ENCODE data around the gene PLXNC1. TPM values are rescaled to one million over a fixed set of nuclear protein-coding genes. Genes with fewer than 3 reads are reported as not detected.

Gene PLXNC1
- total RNA-seq, 1 donor from 2014 or later: 28.0 TPM

GRCh38 chr12:94147387-94147990 lies 888 bp upstream of the PLXNC1 start:
- no peak for TF ChIP-seq CTCF (IDR thresholded peaks at IDR 0.05)
- Histone ChIP-seq H3K27ac (peak overlapping the region; percentile 46), H3K36me3 (no peaks in the 10 kb centered on the region), H3K27me3 (ENCODE audit: low read depth) (peaks cover 19% of the 10 kb centered on the region), H3K9me3 (no peaks in the 10 kb centered on the region), H3K4me1 (peaks cover 40% of the 10 kb centered on the region), H3K4me3 (peak overlapping the region; percentile 66)
- DNase-seq: no peak
- intact Hi-C loops (cut with DNase I): no loop called here
- ATAC-seq: no peak

DNA sequence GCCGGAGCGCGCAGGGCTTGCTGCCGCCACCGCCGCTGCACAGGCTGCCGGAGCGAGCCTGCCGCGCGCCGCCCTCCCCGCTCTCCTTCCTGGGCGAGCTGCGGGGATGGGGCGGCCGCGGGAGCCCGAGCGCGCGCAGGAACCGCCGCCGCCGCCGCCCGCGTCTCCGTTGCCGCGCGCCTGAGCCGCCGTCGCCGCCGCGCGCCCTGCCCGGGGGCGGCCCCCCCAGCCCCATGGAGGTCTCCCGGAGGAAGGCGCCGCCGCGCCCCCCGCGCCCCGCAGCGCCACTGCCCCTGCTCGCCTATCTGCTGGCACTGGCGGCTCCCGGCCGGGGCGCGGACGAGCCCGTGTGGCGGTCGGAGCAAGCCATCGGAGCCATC lies 352 bp downstream of the PLXNC1 start:
- H3K27ac ChIP-seq: peak overlapping the region; percentile 73
- H3K4me1 ChIP-seq: peaks cover 45% of the 10 kb centered on the region
- no peak for DNase-seq
- H3K27me3 ChIP-seq (ENCODE audit: low read depth): peaks cover 19% of the 10 kb centered on the region
- H3K4me3 ChIP-seq: peak overlapping the region; percentile 66
- no peaks in the 10 kb centered on the region for H3K36me3 ChIP-seq
- no peak for TF ChIP-seq CTCF (IDR thresholded peaks at IDR 0.05)
- no peaks in the 10 kb centered on the region for H3K9me3 ChIP-seq
- ATAC-seq: no peak
- intact Hi-C loops (cut with DNase I): no loop called here

- peak; percentile 55 to 65 for ATAC-seq
- Histone ChIP-seq H3K9me3 (no peaks in the 10 kb centered on the region), H3K4me3 (peak overlapping the region; percentile 66), H3K27me3 (ENCODE audit: low read depth) (peaks cover 19% of the 10 kb centered on the region), H3K27ac (peak overlapping the region; percentile 73), H3K4me1 (peaks cover 45% of the 10 kb centered on the region), H3K36me3 (no peaks in the 10 kb centered on the region)
- intact Hi-C loops (cut with DNase I): no loop called here
- peak; percentile 41 for TF ChIP-seq CTCF (IDR thresholded peaks at IDR 0.05)
- peak; percentile 71 for DNase-seq
Measured at GRCh38 chr12:94149119-94149780, 873 bp downstream of the PLXNC1 start.

DNA sequence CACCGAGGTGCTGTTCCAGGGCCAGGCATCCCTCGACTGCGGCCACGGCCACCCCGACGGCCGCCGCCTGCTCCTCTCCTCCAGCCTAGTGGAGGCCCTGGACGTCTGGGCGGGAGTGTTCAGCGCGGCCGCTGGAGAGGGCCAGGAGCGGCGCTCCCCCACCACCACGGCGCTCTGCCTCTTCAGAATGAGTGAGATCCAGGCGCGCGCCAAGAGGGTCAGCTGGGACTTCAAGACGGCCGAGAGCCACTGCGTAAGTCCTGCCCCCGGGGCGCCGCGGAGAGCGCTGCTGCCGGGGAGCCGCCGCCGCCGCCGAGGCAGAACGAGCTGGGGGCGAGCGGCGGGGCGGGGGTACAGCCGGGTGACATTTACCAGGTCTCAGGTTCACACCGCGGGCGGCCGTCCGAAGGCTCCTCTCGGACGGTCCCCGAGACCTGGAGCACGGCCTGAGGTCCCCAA lies 1.4 kb downstream of the PLXNC1 start:
- H3K36me3 ChIP-seq: no peaks in the 10 kb centered on the region
- intact Hi-C loops (cut with DNase I): no loop called here
- no peaks in the 10 kb centered on the region for H3K9me3 ChIP-seq
- peak overlapping the region; percentile 73 for H3K27ac ChIP-seq
- ATAC-seq (peak; percentile 44 to 47), DNase-seq (peak; percentile 66)
- peaks cover 19% of the 10 kb centered on the region for H3K27me3 ChIP-seq (ENCODE audit: low read depth)
- H3K4me3 ChIP-seq: peak overlapping the region; percentile 66
- no peak for TF ChIP-seq CTCF (IDR thresholded peaks at IDR 0.05)
- H3K4me1 ChIP-seq: peaks cover 45% of the 10 kb centered on the region

DNA sequence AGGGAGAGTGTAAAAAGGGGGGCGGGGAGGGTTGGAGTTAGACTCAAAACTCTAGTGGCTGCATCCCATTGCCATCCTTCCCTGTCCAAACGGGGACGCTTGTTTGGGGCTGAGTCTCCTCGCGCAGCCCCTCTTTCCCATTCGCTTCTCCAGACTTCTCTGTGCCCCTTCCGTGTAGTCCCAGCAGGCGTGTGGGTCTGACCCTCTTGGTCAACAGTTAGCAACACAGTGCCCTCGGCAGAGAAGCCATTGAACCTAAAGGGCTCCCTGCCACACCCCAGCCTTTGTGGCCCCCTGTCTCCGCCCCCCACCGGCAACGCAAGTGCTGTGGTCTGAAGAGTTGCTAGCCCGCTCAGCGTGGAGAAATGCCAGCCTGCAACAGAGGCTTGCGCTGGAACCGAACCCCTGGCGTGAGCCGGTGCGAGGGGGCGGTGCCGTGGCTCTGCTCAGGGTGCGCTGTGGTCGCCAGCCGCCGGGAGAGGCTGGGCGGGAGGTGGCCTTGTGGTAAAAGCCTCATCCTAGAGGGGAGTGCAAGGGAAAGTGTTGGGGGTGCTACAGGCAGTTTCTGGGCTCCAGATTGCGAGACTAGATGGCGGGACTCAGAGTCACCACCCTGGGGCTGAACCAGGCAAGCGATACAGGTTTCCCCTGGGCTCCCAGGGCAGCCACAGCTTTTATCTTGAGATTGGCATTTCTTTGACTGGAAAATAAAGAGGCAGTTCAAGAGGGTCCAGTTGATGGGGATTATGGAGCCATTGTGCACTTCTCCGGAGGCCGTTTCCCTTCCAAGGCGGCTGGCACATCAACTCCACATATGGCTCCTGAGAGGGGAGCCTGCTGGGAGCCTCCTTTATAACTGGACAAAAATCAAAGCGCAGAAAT lies 2.1 kb downstream of the PLXNC1 start:
- peak overlapping the region; percentile 73 for H3K27ac ChIP-seq
- ATAC-seq: peak; percentile 20 to 24
- no peaks in the 10 kb centered on the region for H3K9me3 ChIP-seq
- peaks cover 19% of the 10 kb centered on the region for H3K27me3 ChIP-seq (ENCODE audit: low read depth)
- no peak for TF ChIP-seq CTCF (IDR thresholded peaks at IDR 0.05)
- peak overlapping the region; percentile 66 for H3K4me3 ChIP-seq
- peaks cover 45% of the 10 kb centered on the region for H3K4me1 ChIP-seq
- no peak for DNase-seq
- intact Hi-C loops (cut with DNase I): no loop called here
- no peaks in the 10 kb centered on the region for H3K36me3 ChIP-seq
